Measurements from ENCODE around the gene BNIP1.
"Not testable (repeated sequence)": the region's sequence is repeated elsewhere in the genome, so short reads cannot be mapped to it uniquely, and the experiment has no call there.

BNIP1 gene

GRCh38 chr5:173144200-173145176, at the start of gene BNIP1:
Gene BNIP1, plus strand, starts transcription at chr5:173144531. Its CDS starts 15 bp downstream, at chr5:173144546.
- DNase-seq: peak; percentile 99

GRCh38 chr5:173098787-173099186, 45.5 kb upstream of the BNIP1 start:
- no peak for DNase-seq

DNA sequence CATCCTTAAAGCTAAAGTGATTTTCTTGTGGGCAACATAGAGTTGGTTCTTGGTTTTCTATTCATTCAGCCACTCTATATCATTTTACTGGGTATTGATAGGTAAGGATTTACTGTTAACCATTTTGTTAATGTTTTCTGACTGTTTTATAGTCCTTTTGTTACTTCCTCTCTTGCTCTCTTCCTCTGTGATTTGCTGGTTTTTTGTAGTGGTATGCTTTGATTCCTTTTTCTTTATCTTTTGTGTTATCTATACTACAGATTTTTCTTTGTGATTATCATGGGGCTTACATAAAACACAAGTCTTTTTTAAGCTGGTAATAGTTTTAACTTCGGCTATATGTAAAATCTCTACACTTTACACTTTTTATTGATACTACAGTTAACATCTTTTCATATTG, 44.9 kb upstream of the BNIP1 start:
- DNase-seq: no peak

GRCh38 chr5:173101245-173101644, 43.1 kb upstream of the BNIP1 start:
- DNase-seq: no peak

GRCh38 chr5:173103411-173103810, 40.9 kb upstream of the BNIP1 start:
- no peak for DNase-seq

DNA sequence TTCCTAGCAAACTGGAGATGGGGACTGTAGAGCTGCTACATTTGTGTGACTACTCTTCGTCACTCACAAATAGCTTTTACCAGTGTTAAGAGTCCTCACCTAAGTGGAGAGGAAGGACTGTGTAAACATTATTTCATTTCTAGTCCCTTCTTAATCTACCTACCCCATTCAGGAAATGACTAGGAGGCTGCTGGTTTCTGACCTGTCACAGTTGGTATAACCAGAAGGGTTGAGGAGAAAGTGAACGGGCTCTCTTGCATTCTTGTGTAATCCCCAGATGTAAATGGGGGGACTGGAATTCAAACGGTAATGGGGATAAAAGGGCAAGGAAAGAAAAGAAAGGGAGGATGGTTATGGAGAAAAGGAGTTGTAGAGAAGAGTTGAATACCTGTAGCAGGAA, 35.4 kb upstream of the BNIP1 start:
- no peak for DNase-seq

GRCh38 chr5:173114536-173114935, 29.8 kb upstream of the BNIP1 start:
- no peak for DNase-seq

GRCh38 chr5:173119719-173120118, 24.6 kb upstream of the BNIP1 start:
- DNase-seq: no peak

GRCh38 chr5:173123416-173123815, 20.9 kb upstream of the BNIP1 start:
- no peak for DNase-seq

- DNase-seq: not testable (repeated sequence)
Measured at GRCh38 chr5:173132166-173132565, 12.2 kb upstream of the BNIP1 start.

DNA sequence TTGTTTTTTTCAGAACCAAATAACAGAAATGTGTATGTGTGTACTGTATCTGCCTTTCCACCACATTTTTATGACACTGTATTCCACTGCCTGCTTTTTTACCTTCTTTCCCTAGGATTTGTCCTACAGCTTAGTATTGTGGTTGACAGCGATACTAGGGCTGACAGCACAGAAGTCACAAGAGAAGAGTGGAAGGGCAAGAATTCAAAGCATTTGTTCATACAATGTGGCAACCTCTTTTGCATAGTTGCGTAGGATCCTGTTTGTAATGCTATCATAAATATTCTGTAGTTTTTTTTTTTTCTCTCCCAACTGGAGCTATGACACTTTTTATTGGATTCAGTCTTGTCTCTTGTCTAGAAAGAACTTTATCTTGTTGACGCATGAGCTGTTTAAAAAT, 5.6 kb upstream of the BNIP1 start:
- DNase-seq: no peak

- no peak for DNase-seq
Measured at GRCh38 chr5:173139631-173140030, 4.7 kb upstream of the BNIP1 start.

DNA sequence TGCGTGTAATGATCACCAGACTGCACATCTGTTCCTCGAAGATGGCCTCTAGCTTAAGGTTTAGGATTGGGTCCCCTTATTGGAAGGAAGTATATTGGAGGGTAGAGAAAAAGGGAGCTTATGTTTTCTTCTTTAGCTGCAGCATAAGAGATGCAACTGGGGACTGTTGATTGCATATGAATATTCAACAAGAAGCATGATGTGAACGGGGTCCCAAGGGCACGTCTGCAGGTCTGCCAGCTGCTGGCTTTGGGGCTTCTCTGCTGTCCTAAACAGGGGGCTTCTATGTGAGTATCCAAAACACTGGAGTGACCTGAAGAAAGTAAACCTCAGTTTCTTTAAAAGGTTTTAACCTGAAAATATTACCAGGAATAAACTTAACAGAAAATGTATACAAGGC, 3.6 kb upstream of the BNIP1 start:
- no peak for DNase-seq

- DNase-seq: no peak
Measured at GRCh38 chr5:173143567-173143966, 764 bp upstream of the BNIP1 start.

DNA sequence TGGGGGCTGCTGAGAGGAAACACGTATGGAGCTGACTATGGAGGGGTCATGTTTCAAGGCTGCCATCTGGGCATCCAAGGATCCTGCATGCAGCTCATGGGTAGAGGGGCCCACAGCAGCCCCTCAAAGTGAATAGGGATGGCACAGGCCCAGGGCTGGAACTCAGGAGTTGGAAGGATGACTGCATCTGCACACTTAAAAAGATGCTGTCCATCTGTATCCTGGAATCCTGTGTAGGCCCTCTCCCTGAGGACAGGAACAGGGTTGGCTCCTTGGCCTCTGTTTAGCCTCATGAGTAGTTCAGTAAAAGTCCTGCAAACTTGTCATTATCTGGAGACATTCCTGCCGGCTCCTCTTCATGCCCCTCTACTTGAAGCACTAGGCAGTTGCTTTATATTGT, 4.0 kb downstream of the BNIP1 start:
- DNase-seq: no peak

GRCh38 chr5:173152547-173152946, 8.2 kb downstream of the BNIP1 start:
- DNase-seq: no peak

DNA sequence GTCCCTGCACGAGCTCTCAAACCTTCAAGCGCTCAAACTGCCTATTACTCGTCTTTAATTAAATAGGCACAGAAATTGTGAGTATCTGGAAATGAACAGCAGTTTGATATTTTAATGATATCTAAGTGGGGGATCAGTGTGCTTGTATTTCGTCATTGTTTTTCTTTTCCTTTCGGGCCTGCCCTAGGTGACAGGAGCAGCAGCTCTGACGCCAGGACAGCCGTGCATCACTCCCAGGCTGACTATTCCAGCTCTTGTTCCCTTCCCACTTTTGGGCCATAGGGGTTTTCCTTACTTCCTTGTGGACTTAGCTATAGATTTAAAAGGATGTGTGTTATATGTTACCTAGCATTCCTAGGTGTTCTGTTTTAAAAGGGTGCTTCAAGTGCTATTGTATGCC, 9.5 kb downstream of the BNIP1 start:
- no peak for DNase-seq

- DNase-seq: not testable (repeated sequence)
Measured at GRCh38 chr5:173154619-173155018, 10.3 kb downstream of the BNIP1 start.

DNA sequence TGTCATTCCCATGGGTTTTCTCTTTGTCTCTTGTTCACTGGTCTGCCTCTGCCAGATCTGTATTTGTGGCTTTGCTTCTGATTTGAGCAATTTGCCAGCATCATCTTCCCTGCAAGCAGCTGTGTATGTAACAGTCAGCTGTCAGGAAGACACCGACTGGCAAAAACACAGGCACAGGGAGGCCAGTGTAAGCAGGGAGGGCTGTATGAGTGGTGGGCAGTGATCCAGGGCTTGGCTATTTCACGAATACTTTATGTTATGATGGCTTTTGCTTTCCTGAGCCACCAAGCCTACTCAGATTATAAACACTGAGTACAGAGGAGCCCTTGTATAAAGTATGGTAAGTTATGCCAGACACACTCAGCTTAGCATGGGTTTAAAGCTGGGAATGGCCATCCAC, 11.6 kb downstream of the BNIP1 start:
- DNase-seq: no peak

DNA sequence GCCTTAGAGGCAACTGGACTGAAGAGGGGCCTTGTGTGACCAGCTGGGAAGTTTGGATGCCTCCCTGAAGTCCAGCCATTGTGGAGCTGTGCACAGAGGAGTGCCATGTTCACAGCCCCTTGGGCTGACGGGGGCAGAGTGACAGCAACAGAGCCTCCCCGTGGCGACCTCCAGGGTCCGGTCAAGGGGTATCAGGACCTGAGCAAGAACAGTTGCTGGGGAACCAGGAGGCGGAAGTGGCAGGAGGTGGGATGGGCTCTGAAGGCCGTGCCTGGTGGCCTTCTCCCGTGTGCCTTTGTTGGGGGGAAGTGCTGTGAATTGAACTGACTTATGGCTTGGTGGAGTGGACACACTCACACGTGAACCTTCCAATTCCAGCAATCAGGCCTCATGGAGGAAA, 14.0 kb downstream of the BNIP1 start:
- DNase-seq: no peak

DNA sequence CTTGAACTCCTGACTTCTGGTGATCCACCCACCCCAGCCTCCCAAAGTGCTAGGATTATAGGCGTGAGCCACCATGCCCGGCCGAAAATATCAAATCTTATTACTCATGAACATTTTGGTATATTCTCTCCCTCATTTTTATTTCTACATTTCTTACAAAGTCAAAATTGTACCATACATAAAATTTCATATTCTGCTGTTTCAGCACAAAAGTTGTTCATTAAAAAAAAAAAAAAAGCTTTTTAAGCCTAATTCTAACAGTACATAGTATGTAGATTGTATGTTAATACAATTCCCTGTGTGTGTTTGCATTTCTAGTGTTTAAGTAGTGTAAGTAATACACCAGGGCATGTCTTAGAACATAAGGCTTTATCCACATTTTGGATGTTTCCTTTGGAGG, 14.9 kb downstream of the BNIP1 start:
- no peak for DNase-seq

DNA sequence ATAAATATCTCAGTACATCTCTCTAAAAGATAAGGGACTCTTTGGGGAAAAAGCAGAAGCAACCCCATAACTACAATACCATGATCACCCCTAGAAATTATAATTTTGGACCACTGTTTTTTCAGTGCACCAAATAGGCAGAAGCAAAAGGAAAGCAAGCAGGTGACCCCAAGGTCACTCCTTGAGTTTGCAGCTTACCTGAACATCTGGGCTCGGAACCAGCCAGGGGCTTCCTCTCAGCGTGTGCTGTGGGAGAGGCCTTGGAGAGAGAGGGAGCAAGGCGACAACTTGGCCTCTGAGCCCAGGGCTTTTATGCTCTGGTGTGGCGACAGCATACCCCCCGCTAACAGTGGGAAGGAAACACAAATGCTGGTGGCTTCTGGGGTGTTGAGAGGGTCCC, 16.8 kb downstream of the BNIP1 start:
- no peak for DNase-seq

- no peak for DNase-seq
Measured at GRCh38 chr5:173163219-173163618, 18.9 kb downstream of the BNIP1 start.

DNA sequence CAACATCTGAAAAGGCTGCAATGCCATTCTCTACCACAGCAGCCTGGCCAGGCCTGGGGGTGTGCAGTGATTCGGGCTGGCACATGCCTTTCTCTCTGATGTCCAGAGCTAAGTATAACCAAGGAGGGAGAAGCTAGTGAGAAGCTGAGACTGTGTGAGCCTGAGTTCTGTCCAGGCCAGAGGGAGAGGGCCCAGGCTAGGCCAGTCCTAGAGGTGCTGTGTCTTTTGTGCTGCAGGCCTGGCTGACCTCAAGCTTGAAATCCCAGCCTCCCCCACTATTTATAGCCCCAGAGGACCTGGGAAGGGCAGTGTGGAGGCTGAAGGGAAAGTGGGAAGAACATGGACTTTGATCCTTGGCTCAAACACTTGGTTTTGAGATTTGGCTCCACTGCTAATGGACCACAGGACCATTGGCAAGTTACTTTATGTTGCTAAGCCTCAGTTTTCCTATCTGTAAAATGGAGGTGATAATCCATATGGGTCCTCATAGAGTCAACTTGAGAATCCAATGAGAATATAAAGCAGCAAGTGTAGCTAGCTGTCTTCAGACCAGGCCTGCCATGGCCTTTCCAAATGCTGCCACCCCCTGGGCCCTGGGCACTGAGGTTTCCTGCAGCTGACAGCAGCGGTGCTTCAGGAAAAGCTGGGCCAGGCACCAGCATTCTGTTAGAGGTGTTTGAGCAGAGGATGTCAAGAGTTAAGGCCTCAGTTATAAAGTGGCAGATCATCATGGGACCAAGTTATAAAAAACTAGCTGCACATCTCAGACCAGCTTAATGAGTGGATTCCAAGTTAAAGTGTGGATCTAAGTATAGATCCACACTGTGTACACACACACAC, 21.1 kb downstream of the BNIP1 start:
- DNase-seq: no peak
